ENCODE measurements around the gene MOB3A. TPM values are rescaled to one million over a fixed set of nuclear protein-coding genes. Genes with fewer than 3 reads are reported as not detected.

MOB3A gene
- total and polyA plus RNA-seq, 9 of the 15 experiments (the other 6 are each of a cell fraction or from before 2014, with no cell fraction given), result 1.1 to 24.1 (median 6.0) TPM

DNA sequence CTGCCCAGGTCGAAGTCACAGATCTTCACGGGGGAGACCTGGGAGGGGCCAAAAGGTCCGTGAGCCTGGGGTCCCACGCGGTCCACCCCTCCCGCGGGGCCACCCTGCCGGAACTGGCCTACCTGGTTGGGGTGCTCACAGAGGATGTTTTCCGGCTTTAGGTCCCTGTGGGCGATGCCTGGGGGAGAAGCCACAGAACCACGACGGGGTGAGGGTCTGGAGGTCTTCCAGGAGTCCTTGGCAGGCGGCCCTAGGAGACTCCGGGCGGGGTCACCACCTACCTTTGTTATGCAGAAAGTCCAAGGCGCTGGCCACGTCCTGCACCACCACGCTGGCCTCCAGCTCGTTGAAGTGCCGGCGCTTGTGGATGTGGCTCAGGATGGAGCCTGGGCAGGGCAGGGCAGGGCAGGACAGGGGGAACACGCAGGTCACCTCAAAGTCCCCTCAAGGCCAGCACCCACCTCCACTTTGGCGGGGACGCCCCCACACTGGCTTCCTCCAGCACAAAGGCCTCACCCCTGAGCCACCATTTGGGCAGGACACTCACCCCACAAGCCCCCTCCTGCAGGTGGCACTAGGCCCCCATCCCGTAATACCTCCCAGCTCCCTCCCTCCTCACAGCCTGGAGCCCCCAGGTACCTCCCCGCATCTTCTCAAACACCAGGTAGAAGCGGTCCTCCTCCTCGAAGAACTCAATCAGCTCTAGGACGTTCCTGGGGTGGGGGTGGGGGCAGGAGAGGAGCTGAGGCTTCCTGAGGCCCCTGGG lies 53.5 kb downstream of the MOB3A start (continued):
- 0 out of 4 replicates have a peak, but pooled peaks of 1 of the 2 experiments have one; percentile 25 for TF ChIP-seq NRF1 (conservative IDR thresholded peaks at IDR 0.05 in 1 of 2, IDR thresholded peaks at IDR 0.05 in 1 of 2)
- TF ChIP-seq POU5F1 (IDR thresholded peaks at IDR 0.05; ENCODE audit: borderline replicate concordance, low read depth, low read length, partially characterized antibody), result no peak
- no peak for TF ChIP-seq WHSC1 (IDR thresholded peaks at IDR 0.05; ENCODE audit: low read length)
- no peak for TF ChIP-seq CC2D1A (IDR thresholded peaks at IDR 0.05)
- TF ChIP-seq EGR1 (conservative IDR thresholded peaks at IDR 0.05), result peak; percentile 28; the same call in 1 of the 2 replicates
- TF ChIP-seq MXI1 (IDR thresholded peaks at IDR 0.05; ENCODE audit: low read depth, low read length), result no peak
- TF ChIP-seq ZEB2 (IDR thresholded peaks at IDR 0.05), result no peak; the same call in 1 of the 2 replicates
- no peak for TF ChIP-seq PCBP2 (IDR thresholded peaks at IDR 0.05; ENCODE audit: low read depth, low read length, poor library complexity, severe bottlenecking)
- no peak for TF ChIP-seq HIVEP1 (CRISPR knock-in tag; IDR thresholded peaks at IDR 0.05)
- TF ChIP-seq BHLHE40 (IDR thresholded peaks at IDR 0.05; ENCODE audit: low read length), result no peak
- no peak for TF ChIP-seq SLC30A9 (CRISPR knock-in tag; IDR thresholded peaks at IDR 0.05)
- TF ChIP-seq LARP7 (IDR thresholded peaks at IDR 0.05), result no peak
- no peak for TF ChIP-seq NELFE (IDR thresholded peaks at IDR 0.05; ENCODE audit: insufficient read depth, insufficient read length)
- TF ChIP-seq BCOR (IDR thresholded peaks at IDR 0.05), result no peak
- TF ChIP-seq CAMTA2 (CRISPR knock-in tag; conservative IDR thresholded peaks at IDR 0.05), result no peak
- no peak for TF ChIP-seq ZNF668 (CRISPR knock-in tag; IDR thresholded peaks at IDR 0.05)
- TF ChIP-seq ZFP30 (CRISPR knock-in tag; IDR thresholded peaks at IDR 0.05; ENCODE audit: borderline replicate concordance), result no peak
- TF ChIP-seq IRF2 (CRISPR knock-in tag; IDR thresholded peaks at IDR 0.05), result no peak
- TF ChIP-seq RBBP5 (IDR thresholded peaks at IDR 0.05; ENCODE audit: borderline replicate concordance, insufficient read depth, low read length, poor library complexity, severe bottlenecking), result no peak
- TF ChIP-seq MAFK (IDR thresholded peaks at IDR 0.05; ENCODE audit: low read length), result no peak
- TF ChIP-seq SMAD2 (IDR thresholded peaks at IDR 0.05; ENCODE audit: low read depth, low read length), result no peak
- TF ChIP-seq, protein P1, sequence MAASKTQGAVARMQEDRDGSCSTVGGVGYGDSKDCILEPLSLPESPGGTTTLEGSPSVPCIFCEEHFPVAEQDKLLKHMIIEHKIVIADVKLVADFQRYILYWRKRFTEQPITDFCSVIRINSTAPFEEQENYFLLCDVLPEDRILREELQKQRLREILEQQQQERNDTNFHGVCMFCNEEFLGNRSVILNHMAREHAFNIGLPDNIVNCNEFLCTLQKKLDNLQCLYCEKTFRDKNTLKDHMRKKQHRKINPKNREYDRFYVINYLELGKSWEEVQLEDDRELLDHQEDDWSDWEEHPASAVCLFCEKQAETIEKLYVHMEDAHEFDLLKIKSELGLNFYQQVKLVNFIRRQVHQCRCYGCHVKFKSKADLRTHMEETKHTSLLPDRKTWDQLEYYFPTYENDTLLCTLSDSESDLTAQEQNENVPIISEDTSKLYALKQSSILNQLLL (CRISPR knock-in tag; IDR thresholded peaks at IDR 0.05; ENCODE audit: borderline replicate concordance), result no peak
- TF ChIP-seq ZFPM2 (CRISPR knock-in tag; IDR thresholded peaks at IDR 0.05), result no peak
- no peak for TF ChIP-seq EWSR1 (IDR thresholded peaks at IDR 0.05; ENCODE audit: borderline replicate concordance, low read depth, partially characterized antibody)
- 0 out of 2 replicates have a peak, but pooled peaks have one; percentile 75 for TF ChIP-seq RBM14 (IDR thresholded peaks at IDR 0.05; ENCODE audit: borderline replicate concordance, insufficient read depth, low read depth, low read length)
- TF ChIP-seq, protein P2, sequence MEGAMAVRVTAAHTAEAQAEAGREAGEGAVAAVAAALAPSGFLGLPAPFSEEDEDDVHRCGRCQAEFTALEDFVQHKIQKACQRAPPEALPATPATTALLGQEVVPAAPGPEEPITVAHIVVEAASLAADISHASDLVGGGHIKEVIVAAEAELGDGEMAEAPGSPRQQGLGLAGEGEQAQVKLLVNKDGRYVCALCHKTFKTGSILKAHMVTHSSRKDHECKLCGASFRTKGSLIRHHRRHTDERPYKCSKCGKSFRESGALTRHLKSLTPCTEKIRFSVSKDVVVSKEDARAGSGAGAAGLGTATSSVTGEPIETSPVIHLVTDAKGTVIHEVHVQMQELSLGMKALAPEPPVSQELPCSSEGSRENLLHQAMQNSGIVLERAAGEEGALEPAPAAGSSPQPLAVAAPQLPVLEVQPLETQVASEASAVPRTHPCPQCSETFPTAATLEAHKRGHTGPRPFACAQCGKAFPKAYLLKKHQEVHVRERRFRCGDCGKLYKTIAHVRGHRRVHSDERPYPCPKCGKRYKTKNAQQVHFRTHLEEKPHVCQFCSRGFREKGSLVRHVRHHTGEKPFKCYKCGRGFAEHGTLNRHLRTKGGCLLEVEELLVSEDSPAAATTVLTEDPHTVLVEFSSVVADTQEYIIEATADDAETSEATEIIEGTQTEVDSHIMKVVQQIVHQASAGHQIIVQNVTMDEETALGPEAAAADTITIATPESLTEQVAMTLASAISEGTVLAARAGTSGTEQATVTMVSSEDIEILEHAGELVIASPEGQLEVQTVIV (CRISPR knock-in tag; IDR thresholded peaks at IDR 0.05; ENCODE audit: borderline replicate concordance), result no peak
- TF ChIP-seq ZNF175 (CRISPR knock-in tag; IDR thresholded peaks at IDR 0.05; ENCODE audit: low read depth), result no peak
- no peak for TF ChIP-seq ESRRA (IDR thresholded peaks at IDR 0.05; ENCODE audit: borderline replicate concordance, low read depth)

Measured in K562 (cell line).